ENCODE measurements around the gene NGFR.
"Not testable (repeated sequence)": the region's sequence is repeated elsewhere in the genome, so short reads cannot be mapped to it uniquely, and the experiment has no call there.

The NGFR gene

GRCh38 chr17:49547566-49547965 is 52.5 kb downstream of the NGFR start:
- no peak for DNase-seq

- DNase-seq, result no peak
Observed at GRCh38 chr17:49548051-49548505, 53.0 kb downstream of the NGFR start.

GRCh38 chr17:49548506-49549310 is 53.6 kb downstream of the NGFR start:
- DNase-seq, result no peak

- no peak for DNase-seq
Observed at GRCh38 chr17:49549311-49549605, 54.2 kb downstream of the NGFR start.

GRCh38 chr17:49549691-49550678 is 54.9 kb downstream of the NGFR start:
- no peak for DNase-seq

GRCh38 chr17:49550764-49551163 is 55.7 kb downstream of the NGFR start:
- DNase-seq, result not testable (repeated sequence)

- DNase-seq, result no peak
Observed at GRCh38 chr17:49551221-49552069, 56.4 kb downstream of the NGFR start.

- DNase-seq, result no peak
Observed at GRCh38 chr17:49552070-49552751, 57.1 kb downstream of the NGFR start.

GRCh38 chr17:49553676-49554335 is 58.7 kb downstream of the NGFR start:
- DNase-seq, result no peak

GRCh38 chr17:49554694-49555494 is 59.8 kb downstream of the NGFR start:
- no peak for DNase-seq

GRCh38 chr17:49555495-49556222 is 60.6 kb downstream of the NGFR start:
- no peak for DNase-seq

- DNase-seq, result peak; percentile 95
Observed at GRCh38 chr17:49556223-49556943, 61.3 kb downstream of the NGFR start.

- no peak for DNase-seq
Observed at GRCh38 chr17:49557312-49558024, 62.4 kb downstream of the NGFR start.

All from activated CD8-positive, alpha-beta memory T cell treated with anti-CD3 and anti-CD28 coated beads for 24 hours (primary cell).